ENCODE measurements around the gene WWC1.

WWC1 gene

DNA sequence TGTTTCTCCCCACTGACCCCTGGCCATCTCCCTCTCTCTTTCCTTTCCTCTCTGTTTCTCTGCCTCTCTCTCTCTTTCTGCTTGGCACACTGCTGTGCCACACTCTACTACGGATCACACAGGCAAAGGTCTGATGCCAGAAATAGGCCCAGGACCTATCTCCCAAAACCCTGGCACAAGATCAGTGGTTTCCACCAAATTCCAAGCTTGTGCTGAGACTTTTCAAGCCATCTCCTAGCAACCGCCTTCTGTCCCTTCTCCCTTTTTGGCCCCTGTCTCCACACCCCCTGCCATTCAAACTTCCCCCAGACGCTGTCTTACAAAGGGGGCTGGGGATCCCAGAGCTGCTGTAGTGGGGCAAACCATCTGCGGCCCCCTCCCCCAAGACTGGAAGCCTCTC, 156.4 kb downstream of the WWC1 start:
- TF ChIP-seq ZNF274 (IDR thresholded peaks at IDR 0.05; ENCODE audit: low read depth, low read length), result no peak

DNA sequence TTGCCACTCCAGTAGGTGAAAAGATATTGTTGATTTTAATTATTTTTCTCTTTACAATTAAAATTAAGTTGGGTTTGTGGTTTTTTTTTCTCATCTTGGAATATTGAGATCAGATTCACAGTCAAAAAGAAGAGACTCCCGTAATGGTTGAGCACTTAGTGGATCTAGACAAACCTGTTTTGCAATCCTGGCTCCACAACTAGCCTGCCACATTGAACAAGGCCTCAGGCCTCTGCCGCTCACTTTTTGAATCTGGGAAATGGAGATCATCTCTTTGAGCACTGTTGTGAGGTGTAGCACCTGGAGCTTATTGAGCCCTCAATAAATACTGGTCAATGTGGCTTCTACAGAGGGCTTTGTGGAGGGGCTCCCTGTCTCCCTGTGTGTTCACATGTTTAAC, 157.7 kb downstream of the WWC1 start:
- TF ChIP-seq ZNF274 (IDR thresholded peaks at IDR 0.05; ENCODE audit: low read depth, low read length), result no peak

More for the DNA sequence above, 156.4 kb downstream of the WWC1 start:
- no peak overlapping the region for H3K4me3 ChIP-seq (ENCODE audit: low read length)

DNA sequence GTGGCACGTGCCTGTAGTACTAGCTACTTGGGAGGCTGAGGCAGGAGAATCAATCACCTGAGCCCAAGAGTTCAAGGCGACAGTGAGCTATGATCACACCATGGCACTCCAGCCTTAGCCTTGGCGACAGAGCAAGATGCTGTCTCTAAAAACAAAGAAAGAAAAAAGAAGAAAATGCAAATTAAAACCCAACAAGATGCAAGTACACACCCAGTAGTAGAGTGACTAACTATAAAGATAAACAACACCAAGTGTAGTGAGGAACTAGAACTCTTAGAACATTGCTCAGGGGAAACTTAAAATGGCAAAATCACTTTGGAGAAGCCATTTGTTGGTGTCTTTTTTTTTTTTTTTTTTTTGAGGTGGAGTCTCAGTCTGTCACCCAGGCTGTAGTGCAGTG, 160.1 kb downstream of the WWC1 start:
- no peak overlapping the region for H3K4me3 ChIP-seq (ENCODE audit: low read length)
- TF ChIP-seq ZNF274 (IDR thresholded peaks at IDR 0.05; ENCODE audit: low read depth, low read length), result no peak

More for the DNA sequence above, 157.7 kb downstream of the WWC1 start:
- H3K4me3 ChIP-seq (ENCODE audit: low read length), result no peak overlapping the region

GRCh38 chr5:168455201-168455600, 163.8 kb downstream of the WWC1 start:
- no peak overlapping the region for H3K4me3 ChIP-seq (ENCODE audit: low read length)

DNA sequence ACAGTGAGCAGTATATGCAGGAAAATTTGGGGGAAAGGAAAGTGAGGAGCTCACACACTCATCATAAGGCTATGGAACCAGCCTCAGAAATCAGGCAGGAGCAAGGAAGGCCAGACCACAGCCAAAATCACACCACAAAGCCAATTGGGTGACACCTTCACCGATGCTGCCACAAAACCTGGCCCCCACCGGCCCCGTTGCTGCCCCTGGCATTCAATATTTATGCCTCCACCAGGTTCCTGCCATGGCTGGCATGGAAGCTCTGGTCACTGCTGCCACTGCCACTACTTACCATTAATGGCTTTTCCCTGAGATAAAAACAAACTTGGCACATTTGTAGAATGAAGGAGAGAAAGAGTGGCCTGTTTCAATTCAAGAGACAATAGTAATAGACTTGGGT, 166.1 kb downstream of the WWC1 start:
- TF ChIP-seq ZNF274 (IDR thresholded peaks at IDR 0.05; ENCODE audit: low read depth, low read length), result no peak
- no peak overlapping the region for H3K4me3 ChIP-seq (ENCODE audit: low read length)

More at GRCh38 chr5:168455201-168455600, 163.8 kb downstream of the WWC1 start:
- TF ChIP-seq ZNF274 (IDR thresholded peaks at IDR 0.05; ENCODE audit: low read depth, low read length), result no peak

DNA sequence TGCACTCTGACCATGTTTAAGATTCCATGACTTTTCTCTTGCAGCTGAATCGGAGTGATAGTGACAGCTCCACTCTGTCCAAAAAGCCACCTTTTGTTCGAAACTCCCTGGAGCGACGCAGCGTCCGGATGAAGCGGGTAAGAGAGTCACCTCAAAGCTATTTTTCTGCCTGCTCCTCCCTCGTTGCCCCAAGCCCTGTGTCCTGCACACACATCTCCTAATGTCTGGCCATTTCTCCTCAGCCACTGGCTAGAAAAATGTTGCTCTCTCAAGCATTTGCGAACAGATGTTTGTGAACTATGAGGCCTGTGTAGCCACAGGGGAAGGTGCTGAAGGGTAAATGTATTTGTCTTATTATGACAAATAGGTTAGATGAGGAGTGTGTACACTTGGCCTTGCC, 169.2 kb downstream of the WWC1 start:
- no peak for TF ChIP-seq ZNF274 (IDR thresholded peaks at IDR 0.05; ENCODE audit: low read depth, low read length)
- no peak overlapping the region for H3K4me3 ChIP-seq (ENCODE audit: low read length)

DNA sequence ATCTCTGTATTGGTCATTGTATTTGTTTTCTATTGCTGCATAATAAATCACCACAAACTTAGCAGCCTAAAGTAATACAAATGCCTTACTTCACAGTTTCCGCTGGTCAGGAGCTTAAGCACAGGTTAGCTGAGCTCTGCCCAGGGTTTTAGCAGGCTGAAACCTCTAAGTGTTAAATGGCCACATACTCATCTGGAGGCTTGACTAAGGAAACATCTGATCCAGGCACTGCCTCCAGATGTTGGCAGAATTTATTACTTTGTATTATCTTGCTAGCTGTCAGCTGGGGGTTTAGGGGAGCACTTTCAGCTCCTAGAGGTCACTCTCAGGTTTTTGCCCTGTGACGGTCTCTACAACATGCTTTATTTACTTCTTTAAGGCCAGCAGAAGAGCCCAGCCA, 171.6 kb downstream of the WWC1 start:
- no peak overlapping the region for H3K4me3 ChIP-seq (ENCODE audit: low read length)
- no peak for TF ChIP-seq ZNF274 (IDR thresholded peaks at IDR 0.05; ENCODE audit: low read depth, low read length)

DNA sequence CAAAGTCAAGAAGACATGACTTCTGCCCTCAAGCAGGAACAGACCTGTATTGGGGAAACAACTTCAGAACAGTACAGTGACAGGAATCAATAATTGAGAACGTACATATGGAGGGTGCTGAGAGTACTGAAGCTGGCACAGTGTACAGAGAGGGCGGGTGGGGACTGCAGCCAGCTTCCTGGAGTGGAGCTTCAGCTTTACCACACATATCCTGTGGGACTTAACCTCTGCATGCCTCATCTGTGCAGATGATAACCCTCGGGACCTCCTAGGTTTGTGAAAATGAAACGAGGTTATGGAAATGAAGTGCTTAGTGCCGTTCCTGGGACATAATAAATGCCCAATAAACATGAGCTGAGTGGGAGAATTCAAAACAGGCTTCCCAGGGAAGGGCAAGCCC, 172.8 kb downstream of the WWC1 start:
- no peak overlapping the region for H3K4me3 ChIP-seq (ENCODE audit: low read length)
- no peak for TF ChIP-seq ZNF274 (IDR thresholded peaks at IDR 0.05; ENCODE audit: low read depth, low read length)

DNA sequence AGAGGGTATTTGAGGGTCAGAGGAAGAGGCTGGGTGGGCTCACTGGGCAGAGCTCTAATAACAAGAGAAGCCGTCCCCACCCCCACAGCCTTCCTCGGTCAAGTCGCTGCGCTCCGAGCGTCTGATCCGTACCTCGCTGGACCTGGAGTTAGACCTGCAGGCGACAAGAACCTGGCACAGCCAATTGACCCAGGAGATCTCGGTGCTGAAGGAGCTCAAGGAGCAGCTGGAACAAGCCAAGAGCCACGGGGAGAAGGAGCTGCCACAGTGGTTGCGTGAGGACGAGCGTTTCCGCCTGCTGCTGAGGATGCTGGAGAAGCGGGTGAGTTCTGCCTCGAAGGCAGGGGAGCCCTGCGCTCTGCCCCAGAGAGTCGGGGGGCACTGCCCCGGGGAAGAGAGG, 173.2 kb downstream of the WWC1 start:
- no peak overlapping the region for H3K4me3 ChIP-seq (ENCODE audit: low read length)
- no peak for TF ChIP-seq ZNF274 (IDR thresholded peaks at IDR 0.05; ENCODE audit: low read depth, low read length)

- no peak overlapping the region for H3K4me3 ChIP-seq (ENCODE audit: low read length)
- no peak for TF ChIP-seq ZNF274 (IDR thresholded peaks at IDR 0.05; ENCODE audit: low read depth, low read length)
These were observed 176.4 kb downstream of the WWC1 start for GRCh38 chr5:168467755-168468330.

DNA sequence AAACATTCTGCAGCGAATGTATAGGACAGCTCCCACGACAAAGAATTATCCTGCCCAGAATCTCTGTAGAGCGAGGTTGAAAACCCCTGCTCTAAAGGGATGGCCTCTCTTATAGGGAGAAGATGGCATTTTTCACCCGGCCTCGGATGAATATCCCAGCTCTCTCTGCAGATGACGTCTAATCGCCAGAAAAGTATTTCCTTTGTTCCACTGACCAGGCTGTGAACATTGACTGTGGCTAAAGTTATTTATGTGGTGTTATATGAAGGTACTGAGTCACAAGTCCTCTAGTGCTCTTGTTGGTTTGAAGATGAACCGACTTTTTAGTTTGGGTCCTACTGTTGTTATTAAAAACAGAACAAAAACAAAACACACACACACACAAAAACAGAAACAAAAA, 177.4 kb downstream of the WWC1 start:
- TF ChIP-seq ZNF274 (IDR thresholded peaks at IDR 0.05; ENCODE audit: low read depth, low read length), result no peak
- H3K4me3 ChIP-seq (ENCODE audit: low read length), result no peak overlapping the region

DNA sequence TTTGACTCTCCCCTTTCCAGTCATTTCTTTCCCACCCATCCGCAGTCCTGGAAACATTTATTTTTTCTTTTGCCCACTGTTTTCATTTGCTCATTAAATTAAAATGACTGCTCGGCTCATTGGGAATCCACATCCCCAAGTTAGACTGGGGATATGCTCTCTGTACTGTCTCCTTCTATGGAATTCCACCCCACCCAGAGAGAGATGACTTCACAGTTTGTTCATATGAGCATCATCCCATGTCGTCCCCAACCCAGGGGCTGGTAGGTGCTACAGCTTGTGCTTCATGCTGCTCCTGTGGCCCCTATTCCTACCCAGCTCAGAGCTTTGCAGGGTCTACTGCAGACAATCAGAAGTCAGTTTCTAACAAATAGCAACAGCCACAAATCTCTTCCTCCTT, 178.4 kb downstream of the WWC1 start:
- TF ChIP-seq ZNF274 (IDR thresholded peaks at IDR 0.05; ENCODE audit: low read depth, low read length), result no peak
- no peak overlapping the region for H3K4me3 ChIP-seq (ENCODE audit: low read length)

- no peak overlapping the region for H3K4me3 ChIP-seq (ENCODE audit: low read length)
- no peak for TF ChIP-seq ZNF274 (IDR thresholded peaks at IDR 0.05; ENCODE audit: low read depth, low read length)
These were observed 180.3 kb downstream of the WWC1 start for GRCh38 chr5:168471785-168472184.

- no peak for TF ChIP-seq ZNF274 (IDR thresholded peaks at IDR 0.05; ENCODE audit: low read depth, low read length)
- H3K4me3 ChIP-seq (ENCODE audit: low read length), result no peak overlapping the region
These were observed 180.9 kb downstream of the WWC1 start for GRCh38 chr5:168472329-168472728.

DNA sequence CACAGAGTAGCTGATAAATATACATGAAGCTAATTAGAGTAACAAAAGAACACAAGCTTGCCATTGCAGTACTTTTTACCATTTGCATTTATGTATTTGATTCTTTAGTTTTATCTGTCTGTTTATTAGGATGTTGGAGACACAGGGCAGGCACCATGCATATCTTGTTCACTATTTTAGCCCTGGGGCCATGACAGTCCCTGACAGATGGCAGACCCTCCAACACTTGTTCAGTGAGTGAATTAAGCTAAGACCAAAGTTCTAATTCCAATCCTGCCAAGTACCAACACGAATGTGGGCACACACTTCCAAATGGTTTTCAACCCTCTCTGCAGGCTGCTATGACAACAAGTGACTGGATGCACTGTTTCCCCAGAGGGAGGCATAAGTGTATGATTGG, 182.9 kb downstream of the WWC1 start:
- no peak overlapping the region for H3K4me3 ChIP-seq (ENCODE audit: low read length)
- TF ChIP-seq ZNF274 (IDR thresholded peaks at IDR 0.05; ENCODE audit: low read depth, low read length), result no peak

DNA sequence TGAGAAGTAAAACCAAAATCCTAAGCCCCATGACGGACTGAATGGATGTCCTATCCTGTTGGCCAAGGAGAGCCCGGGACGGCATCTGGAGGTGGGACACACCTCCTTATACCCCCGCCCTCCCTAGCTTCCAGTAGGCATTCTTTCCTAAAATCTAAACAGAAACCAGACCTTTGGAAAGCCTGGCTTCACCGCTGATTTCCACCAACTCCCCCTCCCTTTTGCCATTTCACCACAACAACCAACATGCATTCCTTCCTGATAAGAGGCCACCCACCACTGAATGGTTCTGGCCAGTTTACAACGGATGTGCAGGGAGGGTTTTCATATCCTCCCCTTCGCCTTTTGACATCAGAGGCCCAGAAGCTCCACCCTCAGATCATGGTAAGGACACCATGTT, 185.6 kb downstream of the WWC1 start:
- TF ChIP-seq ZNF274 (IDR thresholded peaks at IDR 0.05; ENCODE audit: low read depth, low read length), result no peak
- H3K4me3 ChIP-seq (ENCODE audit: low read length), result no peak overlapping the region

Measured in GM08714 (cell line).